Astrocyte (in vitro differentiated cells and primary cell): ENCODE data around the gene CUEDC1.

ENCODE experiments used
- EZH2 ChIP-seq: IDR thresholded peaks from 2 replicates; pipeline ENCODE4 v1.6.1; 2012; ENCODE audit warnings: mild to moderate bottlenecking, low read length, inconsistent platforms; ENCODE audit not compliant: insufficient read depth
- TF ChIP-seq, protein P1 (sequence below): IDR thresholded peaks from 2 replicates; pipeline ENCODE4 v1.5.1; 2011; ENCODE audit warnings: low read depth, mild to moderate bottlenecking, inconsistent platforms, low read length, moderate library complexity; ENCODE audit not compliant: insufficient read depth

DNA sequence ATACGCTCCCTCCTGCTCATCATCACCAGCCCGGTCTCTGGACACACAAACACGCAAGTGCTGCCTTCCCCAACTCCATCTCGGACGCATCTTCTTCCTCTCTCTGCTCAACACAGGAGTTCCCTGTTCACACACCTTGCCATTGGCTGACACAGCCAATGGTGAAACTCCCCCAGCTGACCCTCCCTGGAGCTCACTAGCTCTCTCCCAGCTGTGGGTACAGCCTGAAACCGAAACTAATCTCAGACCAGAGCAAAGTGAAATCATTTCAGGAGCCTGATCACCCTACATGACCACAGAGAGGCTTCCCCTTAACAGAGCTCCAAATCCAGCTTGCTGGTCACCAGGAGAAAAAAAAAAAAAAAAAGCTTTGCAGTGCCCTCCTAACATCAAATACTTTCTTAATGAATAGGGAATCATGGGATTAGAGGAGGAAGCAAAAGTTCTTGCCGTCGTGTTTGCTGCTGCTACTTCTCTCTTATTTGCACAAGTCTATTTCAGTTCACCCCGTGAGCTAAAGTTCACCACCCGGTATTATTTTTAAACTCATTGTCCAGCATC lies 8.3 kb downstream of the CUEDC1 start:
- TF ChIP-seq, protein P1, sequence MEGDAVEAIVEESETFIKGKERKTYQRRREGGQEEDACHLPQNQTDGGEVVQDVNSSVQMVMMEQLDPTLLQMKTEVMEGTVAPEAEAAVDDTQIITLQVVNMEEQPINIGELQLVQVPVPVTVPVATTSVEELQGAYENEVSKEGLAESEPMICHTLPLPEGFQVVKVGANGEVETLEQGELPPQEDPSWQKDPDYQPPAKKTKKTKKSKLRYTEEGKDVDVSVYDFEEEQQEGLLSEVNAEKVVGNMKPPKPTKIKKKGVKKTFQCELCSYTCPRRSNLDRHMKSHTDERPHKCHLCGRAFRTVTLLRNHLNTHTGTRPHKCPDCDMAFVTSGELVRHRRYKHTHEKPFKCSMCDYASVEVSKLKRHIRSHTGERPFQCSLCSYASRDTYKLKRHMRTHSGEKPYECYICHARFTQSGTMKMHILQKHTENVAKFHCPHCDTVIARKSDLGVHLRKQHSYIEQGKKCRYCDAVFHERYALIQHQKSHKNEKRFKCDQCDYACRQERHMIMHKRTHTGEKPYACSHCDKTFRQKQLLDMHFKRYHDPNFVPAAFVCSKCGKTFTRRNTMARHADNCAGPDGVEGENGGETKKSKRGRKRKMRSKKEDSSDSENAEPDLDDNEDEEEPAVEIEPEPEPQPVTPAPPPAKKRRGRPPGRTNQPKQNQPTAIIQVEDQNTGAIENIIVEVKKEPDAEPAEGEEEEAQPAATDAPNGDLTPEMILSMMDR: no peak
- TF ChIP-seq EZH2: no peak
